Stimulated activated CD4-positive, alpha-beta T cell treated with anti-CD3 and anti-CD28 coated beads, Interleukin-4, amount 100 ng/mL, for 48 hours (primary cell): Measurements from ENCODE around the gene OR51D1.

Experiments used
- DNase-seq, 2 donors: peaks; one replicate each; pipeline ENCODE4 v3.0.0-alpha.2; 2020; ENCODE audit warnings: low read depth in 2 of 2

The OR51D1 gene

GRCh38 chr11:4645974-4646373, 8.7 kb downstream of the OR51D1 start:
- DNase-seq: no peak

DNA sequence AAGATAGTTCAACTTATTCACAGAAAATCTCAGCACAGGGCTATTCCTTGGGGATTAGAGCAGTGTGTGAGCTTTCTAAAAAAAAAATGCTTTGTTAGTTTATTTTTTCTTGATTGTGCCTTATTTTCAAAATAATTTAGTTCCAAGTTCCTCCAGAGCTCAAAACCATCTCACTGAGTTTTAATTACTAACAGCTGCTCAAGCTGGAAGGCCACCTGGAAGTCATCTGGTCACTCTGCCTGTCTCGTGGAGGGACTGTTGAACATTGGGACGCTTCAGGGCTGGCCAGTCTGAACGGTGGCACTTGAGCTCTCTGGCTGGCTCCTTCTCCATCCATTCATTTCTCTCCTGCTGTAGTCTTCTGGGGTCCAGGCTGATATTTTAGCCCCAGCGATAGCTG, 10.5 kb downstream of the OR51D1 start:
- DNase-seq: no peak

GRCh38 chr11:4654635-4655369, 17.5 kb downstream of the OR51D1 start:
- no peak for DNase-seq

GRCh38 chr11:4658629-4659445, 21.6 kb downstream of the OR51D1 start:
- DNase-seq: no peak

GRCh38 chr11:4662876-4663275, 25.6 kb downstream of the OR51D1 start:
- DNase-seq: no peak

DNA sequence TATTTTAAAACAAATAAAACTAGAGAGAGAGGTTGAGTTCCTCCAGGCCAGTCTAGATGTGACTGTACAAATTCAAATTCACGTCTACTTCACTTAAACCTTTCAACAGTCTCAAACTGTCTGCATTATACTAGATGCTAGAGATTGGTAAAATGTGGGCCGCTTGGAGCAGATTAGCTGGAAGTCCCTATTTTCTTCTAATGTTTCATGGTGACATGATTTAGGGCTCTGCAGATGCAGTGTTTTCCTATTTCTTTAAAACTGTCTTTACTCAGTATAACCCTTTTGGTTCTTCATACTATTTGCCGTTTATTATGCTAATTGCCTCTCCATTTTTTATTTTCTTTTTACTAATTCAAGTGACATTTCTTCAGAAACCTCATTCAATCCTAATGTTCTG, 26.9 kb downstream of the OR51D1 start:
- no peak for DNase-seq

- no peak for DNase-seq
These were observed 27.5 kb downstream of the OR51D1 start for GRCh38 chr11:4664786-4665185.

DNA sequence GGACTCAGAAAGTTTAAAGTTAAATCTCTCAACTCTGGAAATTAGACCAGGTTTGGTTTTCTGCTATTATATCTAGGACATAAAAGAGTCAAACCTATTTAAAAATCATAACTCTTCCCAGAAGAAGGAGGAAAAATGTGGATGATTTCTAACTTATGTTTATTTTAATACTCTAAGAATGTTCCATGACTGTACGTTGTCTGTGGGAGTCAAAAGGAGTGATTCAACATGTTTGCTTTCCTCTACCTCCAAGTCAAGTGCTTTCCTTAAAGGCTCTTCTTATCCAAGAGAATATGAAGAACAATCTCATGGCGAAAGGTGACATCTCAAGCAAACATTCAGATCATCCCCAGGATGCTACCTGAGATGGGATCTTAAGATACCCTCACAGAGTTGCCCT, 28.1 kb downstream of the OR51D1 start:
- no peak for DNase-seq

DNA sequence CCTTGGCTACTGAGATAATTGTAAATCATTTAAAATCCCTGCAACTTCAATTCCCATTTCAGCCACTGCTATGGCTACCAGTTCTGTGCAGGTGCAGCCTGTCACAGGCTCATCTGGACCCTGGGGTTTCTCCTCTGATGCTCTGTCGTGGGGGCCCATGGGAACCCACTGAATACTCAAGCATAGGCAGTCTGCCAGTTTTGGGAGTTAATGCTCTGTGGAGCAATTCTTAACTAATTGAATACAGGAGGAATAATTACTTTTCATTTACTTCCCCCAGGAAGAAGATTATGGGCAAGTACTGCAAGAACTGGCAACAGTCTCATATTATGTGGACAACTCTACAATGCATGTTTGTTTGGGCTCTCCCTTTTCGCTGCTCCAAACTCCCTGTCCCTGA, 34.5 kb downstream of the OR51D1 start:
- no peak for DNase-seq

DNA sequence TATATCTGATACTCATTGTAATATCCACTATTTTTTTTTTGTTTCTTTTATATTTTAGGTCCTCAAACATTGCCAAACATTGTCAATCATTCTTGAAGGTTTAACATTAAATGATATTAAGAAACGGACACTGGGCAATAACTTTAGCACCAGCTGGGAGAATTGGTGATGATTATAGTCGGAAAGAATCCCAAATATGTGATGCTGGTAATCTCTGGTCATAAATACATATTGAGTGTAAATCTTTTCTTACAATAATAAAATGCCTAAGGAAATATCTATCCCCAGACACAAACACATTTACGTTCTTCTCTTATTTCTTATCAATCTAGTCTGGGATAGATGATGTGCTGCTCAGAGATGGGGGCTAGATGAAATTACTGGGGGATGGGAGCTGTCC, 35.2 kb downstream of the OR51D1 start:
- DNase-seq: no peak

DNA sequence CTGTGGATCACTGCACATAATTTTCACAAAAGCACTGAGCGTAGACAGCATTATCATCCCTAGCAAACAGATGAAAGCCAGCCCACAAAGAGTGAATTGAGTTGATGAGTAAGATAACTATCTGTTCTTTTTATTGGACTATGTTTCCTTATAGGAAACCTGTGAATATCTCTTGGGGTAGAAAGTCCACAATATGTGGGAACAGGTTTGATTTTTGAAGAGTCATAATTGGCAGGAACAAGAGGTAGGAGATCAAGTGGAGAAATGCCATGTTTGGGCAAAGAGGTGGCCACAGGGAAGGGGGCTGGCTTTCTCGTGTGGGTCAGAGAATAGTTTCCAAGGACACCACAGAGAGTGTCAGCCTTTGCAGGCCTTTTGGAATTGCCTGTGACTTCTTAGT, 36.5 kb downstream of the OR51D1 start:
- no peak for DNase-seq

GRCh38 chr11:4677948-4678347, 40.7 kb downstream of the OR51D1 start:
- no peak for DNase-seq

- no peak for DNase-seq
These were observed 43.1 kb downstream of the OR51D1 start for GRCh38 chr11:4680341-4680740.

DNA sequence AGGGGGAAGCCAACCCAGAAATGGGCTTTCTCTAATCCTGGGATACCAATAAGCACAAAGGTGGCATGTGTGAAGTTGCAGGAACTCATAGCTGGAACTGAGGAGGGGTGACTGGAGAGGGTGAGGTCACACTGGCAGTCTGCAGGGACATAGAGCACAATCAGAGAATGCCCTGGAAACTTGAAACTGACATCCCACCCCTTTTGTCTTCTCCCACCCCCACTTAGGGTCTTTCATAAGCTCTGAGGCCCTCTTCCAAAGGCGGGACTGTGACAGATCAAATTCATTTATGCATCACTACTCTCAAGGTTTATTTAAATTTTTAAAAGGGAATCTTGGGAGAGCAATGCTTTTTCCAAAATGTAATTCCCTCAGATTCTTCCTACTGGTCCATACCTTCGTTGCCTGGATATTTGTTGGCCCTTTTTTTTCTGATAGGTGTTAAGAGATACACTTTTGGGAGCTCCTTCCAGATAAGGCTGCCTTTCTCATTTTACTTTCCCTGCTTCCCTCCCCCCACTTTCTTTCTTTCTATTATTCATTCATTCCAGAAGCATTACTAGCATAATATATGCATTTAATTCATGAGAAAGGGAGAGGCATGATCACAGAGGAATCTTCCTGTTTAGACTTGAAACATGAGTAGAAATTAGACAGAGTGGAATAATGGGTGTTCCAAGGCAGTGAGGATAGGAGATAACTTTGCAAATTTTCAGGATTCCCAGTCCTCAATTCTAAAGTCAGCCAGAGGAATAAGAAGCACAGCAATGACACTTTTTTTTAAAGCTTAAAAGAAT, 45.5 kb downstream of the OR51D1 start:
- DNase-seq: no peak

DNA sequence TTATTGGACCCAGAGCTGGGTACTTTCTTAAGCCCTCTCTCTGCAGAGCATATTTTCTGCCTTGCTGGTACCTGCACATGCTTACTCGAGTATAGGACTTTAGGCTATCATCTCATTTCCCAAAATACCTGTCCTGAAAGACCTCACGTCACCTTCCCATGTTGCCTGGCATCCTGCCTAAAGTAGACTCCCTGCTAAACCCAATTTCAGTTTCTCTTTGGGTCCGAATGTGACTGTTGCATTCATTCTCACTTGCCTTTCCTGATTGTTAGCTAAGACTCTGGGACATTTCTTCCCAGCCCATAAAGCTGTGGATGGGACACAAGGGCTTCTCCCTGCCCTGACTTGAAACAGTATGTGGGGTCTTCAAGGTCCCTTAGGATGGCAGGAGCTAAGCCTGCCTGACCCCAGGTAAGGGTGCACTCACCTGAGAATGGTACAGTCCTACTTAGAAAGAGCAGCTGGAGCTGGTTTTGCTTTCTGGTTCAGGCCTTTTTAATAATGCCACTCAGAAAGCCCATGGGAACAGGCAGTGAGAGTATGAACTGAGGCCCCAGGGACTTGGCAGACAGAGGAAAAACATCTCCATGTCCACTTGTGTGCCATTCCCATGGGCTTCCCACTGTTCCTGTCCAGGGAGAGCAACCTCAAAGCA, 47.5 kb downstream of the OR51D1 start:
- no peak for DNase-seq
